ENCODE results near the gene PIM2.

PIM2 gene

DNA sequence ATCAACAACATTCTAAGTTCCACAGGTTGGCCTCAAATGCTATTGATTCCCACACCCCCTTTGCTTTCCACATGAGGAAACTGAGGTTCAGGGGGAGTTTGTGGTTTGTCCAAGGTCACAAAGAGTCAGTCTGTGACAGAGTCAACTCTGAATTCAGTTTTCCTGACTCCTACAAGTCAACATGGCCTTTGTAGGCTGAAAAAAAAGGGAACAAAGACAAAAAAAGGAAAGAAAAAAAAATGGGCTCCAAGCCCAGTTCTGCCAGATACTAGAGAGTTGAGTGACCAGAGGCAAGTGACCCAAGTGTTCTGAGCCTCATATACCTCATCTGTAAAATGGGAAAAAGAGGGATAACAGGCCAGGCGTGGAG is 16.5 kb upstream of the PIM2 start:
- no peak for DNase-seq (ENCODE audit: low spot score)

DNA sequence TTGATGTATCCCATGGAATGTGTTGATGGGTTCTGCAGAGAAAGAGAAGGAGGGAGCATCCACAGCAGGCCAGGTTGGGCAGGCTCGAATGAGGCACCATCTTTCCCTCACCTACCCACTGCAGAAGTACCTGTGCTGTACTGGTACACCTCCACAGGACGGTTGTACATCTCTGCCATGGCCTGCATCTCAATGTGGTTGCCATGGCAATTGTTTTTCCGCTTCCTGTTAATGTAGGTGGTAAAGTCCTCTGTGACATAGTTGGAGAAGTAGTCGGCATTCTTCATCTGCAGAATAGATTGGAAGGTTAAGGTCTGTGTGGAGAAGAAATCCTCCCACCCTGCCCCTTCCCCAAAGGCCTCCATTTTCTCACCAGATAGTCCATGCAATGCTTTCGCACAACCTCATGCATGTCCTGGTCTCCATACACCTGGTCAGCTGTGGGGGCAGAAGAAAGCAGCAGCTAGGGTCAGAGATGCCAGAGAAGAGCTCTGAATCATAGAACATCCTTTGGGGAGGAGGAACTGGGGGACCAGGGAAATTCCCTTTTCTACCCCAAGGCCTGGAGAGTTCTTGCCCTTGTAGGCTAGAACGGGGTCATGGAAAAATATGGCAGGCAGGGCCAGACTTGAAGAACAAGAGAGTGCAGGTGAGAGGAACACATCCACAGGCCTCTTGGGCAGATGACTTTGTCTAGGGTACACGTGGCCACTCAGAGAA is 15.9 kb upstream of the PIM2 start:
- no peak for DNase-seq (ENCODE audit: low spot score)

DNA sequence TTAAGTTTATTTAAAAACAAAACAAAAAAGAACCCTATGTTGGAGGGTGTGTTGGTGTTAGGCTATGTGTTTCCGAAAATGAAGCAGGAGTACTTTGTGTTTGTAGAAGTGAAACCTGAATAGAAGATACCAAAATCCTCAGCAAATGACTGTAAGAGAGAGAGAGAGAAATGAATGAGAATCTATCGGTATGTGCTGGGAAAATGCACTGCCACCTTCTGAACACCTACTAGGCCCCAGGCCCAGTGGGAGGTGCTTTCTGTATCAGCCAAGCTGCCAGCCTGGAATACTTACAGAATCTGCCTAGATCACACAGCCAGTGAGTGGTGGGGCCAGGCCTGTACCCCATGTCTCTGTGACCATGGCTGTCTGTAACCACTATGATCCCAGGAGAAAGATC is 14.9 kb upstream of the PIM2 start:
- no peak for DNase-seq (ENCODE audit: low spot score)

DNA sequence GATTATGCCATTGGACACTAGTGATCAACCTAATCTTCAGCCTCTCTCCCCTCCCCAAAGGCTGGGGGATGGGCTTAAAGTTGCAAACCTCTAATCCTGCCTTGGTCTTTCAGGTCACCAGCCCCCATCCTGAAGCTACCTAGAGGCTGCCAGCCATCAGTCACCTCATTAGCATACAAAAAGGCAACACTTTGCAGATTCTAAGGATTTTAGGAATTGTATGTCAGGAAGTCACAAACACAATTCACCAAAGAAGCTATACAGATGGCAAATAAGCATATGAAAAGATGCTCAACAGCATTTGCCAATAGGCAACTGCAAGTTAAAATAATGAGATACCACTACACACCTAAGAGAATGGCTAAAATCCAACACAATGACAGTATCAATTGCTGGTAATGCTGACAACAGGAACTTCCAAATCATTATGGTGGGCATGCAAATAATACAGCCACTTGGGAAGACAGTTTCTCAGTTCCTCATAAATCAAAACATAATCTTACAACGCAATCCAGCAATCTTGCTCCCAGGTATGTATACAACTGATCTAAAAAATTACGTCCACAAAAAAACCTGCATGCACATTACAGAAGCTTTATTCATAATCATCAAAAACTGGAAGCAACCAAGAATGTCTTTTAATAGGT is 9.0 kb upstream of the PIM2 start:
- DNase-seq (ENCODE audit: low spot score): no peak

DNA sequence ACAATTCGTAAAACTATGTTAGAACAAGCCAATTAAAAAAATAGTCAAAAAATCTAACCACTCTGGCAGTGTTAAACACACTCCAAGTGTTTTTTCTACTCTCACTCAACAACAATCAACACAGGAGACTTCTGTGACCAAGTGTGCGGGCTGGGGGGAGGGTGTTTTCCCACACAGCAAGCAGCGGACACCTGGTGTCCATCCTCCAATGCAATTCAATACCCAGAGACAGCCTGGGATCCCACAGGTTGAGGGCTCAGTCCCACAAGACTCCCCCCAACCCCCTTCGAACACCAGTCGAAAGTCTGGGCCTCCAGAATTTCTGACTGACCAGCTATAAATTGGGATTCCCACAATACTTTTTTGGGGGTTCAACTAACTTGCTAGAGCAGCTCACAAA is 8.3 kb upstream of the PIM2 start:
- no peak for DNase-seq (ENCODE audit: low spot score)

DNA sequence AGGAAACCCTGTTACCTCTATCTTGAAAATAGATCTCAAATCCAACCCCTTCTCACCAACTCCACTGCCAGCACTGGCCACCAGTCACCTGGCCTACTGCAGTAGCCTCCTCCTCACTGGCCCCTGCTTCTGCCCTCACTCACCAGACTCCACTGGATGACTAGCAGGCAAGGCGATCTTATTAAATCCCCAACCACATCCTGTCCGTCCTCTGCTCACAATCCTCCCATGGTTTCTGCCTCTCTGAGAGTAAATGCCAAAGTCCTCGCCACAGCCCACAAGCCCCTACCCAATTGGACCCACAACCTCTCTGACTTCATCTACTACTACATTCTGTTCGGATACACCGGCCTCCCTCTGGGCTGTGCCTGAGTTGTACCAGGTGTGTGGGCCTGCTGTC is 5.4 kb upstream of the PIM2 start:
- DNase-seq (ENCODE audit: low spot score): no peak

DNA sequence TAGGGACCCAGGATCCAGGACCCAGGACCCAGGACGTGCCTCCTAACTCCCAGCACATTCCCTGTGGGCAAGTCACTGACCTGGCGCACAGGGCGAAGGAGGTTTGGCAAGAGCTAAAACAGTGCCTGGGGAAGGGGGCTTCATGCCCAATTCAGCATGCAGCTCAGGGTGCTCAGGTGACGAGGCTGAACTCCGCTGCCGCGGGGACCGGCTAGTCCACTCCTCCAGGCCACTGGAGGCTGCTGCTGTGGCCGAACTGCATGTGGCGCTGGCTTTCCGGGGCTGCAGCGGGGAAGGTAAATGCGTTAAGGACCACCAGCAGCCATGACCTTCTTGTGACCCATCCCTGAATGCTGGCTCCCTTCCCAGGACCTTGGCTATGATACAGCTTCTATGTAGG is 4.9 kb upstream of the PIM2 start:
- no peak for DNase-seq (ENCODE audit: low spot score)

DNA sequence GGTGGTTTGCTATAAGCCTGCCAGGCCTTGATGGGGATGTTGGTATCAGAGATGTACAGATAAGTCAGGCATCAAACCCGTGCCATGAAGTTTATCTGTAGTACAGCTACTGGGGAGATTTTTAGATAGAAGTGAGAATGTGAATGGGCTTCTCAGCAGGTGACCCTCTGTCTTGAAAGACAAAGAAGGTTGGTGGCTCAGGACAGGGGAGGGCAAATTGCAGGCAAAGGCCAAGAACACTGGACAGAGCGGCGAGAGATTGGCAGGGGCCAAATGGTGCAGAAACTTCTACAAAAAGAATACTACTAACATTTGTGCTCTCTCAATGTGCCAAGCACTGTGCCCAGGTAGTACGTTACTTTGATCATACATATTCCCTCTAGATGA is 1.9 kb upstream of the PIM2 start:
- no peak for DNase-seq (ENCODE audit: low spot score)

DNA sequence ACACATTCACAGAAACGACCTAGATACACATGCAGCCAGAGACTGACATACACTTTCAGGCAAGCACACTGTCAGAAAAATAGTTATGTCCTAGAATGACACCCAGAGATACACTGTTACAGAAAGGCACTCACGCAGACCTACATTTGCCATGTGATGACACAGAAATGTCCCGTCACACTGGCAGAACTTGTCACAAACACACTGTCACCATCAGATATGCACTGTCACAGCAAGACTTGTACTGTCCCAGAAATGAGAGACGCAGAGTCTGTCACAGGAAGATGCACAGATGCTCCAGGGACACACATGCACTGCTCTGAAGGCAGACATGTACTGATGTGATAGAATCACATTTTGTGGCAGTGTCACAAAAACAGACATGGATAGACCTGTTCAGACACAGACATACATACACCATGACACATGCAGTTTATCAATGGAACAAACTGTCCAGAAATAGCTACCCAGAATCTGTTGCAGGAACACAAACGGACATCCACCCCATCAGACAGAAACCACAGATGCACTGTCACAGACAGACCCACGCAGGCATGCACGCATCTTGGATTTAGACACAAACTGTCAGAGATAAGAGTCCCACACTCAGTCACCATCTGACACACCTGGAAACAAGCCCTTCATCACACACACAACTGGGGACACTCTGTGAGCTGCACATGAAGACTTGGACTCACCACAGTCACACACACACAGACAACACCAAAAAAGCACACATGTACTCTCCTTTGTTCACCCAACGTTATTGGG is 1.3 kb upstream of the PIM2 start:
- DNase-seq (ENCODE audit: low spot score): no peak

DNA sequence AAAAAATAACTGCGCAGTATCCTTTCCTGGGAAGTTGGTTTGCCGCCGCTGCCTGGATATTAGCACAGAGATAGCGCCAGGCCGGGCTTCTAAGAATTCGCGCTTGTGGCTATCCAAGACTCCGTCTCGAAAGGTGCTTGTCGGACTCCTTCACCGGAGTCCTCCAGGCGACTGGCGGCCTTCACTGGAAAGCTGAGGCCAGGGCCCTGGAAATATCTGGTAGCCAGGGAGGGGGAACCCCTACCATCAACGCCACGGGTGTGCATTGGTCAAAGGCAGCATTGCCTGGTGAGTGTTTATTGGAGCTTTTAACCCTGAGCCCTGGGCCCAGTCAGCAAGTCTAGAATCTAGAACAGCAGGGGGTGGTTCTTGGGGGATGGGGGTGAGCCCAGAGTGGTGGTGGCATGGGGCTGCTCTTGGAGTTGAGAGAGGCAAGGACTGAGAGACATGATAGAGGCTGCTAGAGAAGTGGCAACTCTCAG is 577 bp upstream of the PIM2 start:
- peak; percentile 51 for DNase-seq (ENCODE audit: low spot score)

DNA sequence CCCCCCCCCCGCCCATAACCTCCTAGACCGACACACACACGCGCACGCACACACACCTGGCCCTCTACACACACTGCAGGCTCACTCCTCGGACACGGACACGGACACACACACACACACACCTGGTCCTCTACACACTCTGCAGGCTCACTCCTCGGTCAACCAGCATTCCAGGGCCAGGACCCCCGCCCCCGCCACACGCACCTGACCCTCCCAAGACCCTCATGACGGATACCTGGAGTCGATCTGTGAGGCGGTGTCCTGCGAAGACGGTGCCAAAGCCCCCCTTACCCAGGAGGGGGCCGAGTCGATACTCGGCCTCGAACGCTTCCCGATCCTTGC is 552 bp downstream of the PIM2 start:
- no peak for DNase-seq (ENCODE audit: low spot score)

DNA sequence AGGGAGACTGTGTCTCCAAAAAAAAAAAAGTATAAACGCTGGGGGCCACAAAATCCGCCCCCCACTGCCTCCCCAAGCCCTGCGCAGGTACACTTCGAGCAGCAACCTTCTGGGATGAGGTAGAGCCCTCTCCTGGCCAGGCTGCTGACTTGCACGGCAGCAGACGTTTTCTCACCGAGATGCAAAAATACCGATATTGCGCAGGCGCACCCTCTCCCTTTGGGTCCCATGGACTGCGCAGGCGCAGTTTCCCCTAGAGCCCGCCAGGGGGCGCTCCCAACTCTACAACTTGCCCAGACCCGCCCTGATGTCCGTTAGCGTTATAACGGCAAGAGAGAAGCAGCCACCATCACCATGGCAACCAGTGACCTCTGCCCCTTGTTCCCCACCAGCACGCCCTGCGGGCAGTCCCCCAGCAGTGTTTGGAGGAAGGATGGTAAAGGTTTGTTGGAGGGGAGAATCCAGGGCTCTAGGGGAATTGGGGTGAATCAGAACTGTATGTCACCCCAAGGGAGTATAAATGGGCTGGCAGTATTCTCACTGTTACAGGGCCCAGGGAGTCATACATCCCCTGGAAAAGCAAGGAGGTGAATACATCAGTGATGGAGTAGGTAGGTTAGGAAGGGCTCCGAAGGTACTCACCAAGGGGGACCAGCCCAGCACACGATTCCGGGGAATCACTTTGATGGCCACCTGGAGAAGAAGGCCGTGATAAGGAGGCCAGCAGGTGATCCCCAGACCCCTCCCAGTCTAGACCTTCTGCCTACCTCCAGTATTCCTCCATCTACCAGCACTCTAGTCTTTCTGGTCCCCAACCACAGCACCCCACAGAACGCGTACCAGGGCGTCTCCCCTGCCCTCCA is 1.5 kb downstream of the PIM2 start:
- peak; percentile 94 for DNase-seq (ENCODE audit: low spot score)

DNA sequence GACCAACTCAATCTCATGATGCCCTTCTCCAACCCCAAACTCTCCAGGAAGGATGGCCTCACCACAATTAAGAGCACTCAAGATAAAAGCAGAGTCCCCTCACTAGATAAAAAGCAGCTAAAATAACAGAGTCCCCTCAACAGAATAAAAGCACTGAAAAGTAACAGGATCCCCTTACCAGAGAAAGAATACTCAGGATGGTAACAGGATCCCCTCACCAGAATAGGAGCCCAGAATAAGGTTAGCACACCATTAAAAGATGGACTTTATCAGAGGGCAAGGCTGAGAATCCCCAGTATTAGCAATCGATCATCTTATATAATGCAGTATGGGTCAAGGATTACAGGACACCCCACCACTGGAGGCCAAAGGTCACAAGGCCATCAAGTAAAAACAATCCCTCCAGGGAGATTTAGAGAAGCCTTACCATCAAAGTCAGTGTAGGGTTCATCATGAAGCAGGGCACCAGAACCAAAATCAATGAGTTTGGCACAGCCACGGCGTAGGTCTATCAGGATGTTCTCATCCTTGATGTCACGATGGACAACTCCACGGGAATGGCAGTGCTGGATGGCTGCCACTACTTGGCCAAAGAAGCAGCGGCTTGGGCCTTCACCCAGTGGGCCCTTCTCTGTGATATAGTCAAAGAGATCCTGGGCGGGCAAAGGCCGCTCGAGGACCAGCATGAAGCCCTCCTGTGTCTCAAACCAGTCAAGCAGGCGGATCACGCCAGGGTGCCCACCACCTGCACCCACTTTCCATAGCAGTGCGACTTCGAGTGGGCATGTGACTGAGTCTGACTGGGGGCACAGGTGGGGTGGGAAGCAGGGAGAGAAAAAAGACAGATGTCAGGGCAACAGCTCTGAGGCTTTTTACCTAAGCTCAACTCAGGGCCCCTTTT is 4.0 kb downstream of the PIM2 start:
- DNase-seq (ENCODE audit: low spot score): no peak

DNA sequence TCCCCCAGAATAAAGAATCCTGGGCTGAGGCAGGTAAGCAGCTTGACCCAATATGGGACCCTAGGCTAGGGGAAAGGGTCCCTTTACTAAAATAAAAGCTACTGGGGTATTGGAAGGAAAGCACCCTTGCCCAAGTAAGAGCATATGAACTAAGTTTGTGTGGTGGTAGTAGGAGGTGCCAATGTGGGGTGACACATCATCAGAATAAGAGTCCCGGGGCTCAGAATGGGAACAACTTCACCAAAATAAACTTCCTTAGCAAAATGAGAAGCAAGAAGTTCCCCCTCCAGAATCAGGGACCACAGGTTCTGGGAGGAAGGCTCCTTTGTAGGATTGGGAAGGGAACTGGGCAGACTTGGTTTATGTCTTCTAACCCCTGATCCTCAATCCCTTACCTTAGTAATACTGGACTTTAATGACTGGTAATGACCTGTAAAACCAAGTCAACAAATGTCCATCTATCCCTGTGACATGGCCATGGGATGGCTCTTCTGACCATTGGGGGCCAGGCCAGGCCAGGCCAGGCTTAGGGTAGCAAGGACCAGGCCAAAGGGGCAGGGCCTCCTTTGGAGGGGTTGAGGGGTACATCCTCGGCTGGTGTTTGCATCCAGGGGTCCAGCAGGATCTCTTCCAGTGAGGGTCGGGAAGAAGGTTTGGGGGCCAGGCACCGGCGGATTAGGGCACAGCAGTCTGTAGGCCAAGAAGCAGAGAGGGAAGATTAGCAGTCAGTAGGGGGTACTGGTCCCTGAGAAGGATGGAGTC is 5.0 kb downstream of the PIM2 start:
- no peak for DNase-seq (ENCODE audit: low spot score)

DNA sequence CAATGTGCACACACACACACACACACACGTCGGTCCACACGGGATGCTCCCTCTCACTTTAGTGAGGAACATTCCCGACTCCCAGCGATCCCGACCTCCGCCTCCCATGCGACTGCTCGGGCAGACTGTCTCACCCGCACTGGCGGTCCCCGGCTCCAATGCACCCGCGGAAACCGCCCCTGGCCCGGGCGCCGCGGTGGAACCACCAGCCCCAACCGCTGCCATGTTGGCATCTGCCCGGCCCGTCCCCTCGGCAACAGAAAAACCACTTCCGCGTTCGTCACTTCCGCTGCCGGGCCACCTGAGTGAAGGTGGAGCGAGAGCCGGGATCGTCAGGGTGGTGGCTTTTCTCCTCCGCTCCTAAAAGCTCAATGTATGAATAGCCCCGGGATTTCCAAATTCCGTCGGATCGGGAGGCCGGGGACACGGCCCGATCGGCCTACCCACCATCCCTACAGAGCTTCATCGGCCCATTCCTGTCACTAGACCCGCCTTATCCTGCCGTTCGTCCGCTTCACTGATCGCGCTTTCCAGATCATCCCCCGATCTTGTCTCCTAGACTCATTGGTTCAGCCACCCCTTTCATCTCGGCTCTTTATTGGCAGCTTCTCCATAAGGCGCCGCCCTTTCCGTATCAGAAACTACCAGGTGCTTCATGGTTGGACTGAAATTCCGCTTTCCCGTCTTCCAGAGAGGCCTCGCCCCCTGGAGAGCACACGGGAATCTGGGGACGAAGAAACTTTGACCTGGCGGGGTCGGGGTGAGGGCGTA is 7.2 kb downstream of the PIM2 start, which contains the start of gene SLC35A2:
SLC35A2 (minus strand) TSS at position 235 of the 771 bp plus-strand sequence; CDS start at position 225, 10 bp downstream.
- peak; percentile 56 for DNase-seq (ENCODE audit: low spot score)

DNA sequence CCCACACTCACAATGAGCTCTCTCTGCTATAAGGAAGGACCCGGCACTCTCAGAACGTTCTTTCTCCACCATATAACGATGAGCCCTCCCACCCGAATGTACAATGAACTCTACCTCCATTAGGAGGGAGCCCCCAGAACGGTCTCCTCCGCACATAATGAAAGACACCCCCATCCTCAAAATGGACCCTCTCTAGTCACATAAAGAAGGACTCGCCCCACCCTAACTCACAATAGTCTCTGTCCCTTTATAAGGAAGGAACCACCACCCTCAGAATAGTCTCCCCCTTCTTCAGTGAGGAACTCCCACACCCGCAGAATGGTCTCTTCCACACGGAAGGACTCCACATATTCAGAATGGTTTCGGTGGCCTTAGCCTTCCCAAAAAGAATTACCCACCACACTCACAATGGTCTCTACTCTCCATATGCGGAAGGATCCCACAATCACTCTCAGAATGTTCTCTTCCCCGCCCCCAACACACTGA is 7.9 kb downstream of the PIM2 start:
- DNase-seq (ENCODE audit: low spot score): no peak

DNA sequence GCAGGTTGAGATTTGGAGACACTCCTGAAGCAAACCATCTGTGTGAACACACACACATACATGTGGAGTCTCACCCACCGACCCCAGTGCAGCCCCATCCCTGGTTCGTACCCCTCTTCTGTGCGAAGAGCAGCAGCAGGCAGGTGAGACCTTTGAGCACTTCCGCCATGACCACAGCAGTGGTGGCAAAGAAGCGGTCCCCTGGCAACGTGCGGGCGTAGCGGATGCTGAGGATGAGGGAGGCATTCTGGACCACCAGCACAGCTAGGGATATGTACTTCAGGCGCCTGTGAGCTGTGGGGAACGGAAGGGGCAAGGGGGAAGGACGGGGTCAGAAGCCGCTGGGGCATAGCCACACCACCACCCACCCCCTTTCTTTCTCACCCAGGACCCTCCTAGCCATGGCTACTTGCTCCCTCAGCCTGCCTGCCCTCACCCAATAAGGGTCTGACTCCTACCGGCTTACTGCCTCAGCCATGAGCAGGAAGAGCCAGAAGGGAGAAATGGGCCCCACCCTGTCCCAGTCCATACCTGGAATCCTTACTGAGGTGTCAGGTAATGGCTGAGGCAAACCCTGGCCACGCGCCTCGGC is 9.0 kb downstream of the PIM2 start:
- DNase-seq (ENCODE audit: low spot score): no peak

DNA sequence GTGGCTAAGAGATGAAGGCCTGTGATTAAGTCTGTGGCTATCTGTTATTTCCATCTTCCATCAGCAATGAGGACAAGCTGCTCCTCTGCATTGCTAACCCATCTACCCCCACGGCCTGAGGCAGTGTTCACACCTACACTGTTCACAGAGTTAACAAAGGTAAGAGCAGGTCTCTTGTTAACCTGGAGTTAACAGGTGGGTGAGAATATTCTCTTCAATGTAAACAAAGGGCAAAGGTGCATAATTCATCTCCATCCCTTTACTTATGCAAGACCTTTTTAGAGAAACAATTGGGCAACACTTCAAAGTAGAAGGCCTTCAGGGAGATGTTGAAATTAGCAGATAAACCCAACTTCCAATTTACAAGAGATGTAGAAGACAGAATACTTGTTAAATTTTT is 10.2 kb downstream of the PIM2 start:
- no peak for DNase-seq (ENCODE audit: low spot score)
